Neural progenitor cell (in vitro differentiated cells): ENCODE measurements around the gene SEMA3C.

Experiments
- CTCF ChIP-seq: fragments of 200-600 bp; sonication (generic); IDR thresholded peaks from 2 replicates; pipeline ENCODE4 v1.5.1; 2017; ENCODE audit warnings: antibody characterized with exemption, mild to moderate bottlenecking
- EZH2 ChIP-seq: fragments of 200-600 bp; sonication (generic); IDR thresholded peaks from 2 replicates; pipeline ENCODE4 v1.6.1; 2017; ENCODE audit warnings: antibody characterized with exemption, mild to moderate bottlenecking, moderate library complexity
- EZH2phosphoT487 ChIP-seq: fragments of 200-600 bp; sonication (generic); IDR thresholded peaks from 2 replicates; pipeline ENCODE4 v1.6.1; 2017; ENCODE audit warnings: antibody characterized with exemption

- no peak for TF ChIP-seq CTCF
- TF ChIP-seq EZH2: no peak
- TF ChIP-seq EZH2phosphoT487: no peak
Measured at GRCh38 chr7:80775897-80776296, 143.0 kb downstream of the SEMA3C start.
